Type B pancreatic cell (in vitro differentiated cells): Measurements from ENCODE around the gene SNRPD3. TPM values are rescaled to one million over a fixed set of nuclear protein-coding genes. Genes with fewer than 3 reads are reported as not detected.

Source experiments
- DNase-seq: peaks from one replicate; pipeline ENCODE4 v3.0.0; 2021; ENCODE audit warnings: mixed read lengths; ENCODE audit not compliant: unreplicated experiment; ENCODE audit errors: extremely low spot score
- H3K27ac Mint-ChIP-seq: 2 replicates; pipeline ENCODE4 v1.8.0; 2021; ENCODE audit warnings: mild to moderate bottlenecking, mixed read lengths
- H3K27me3 Mint-ChIP-seq: 2 replicates; pipeline ENCODE4 v1.8.0; 2021; ENCODE audit warnings: mixed read lengths
- H3K36me3 Mint-ChIP-seq: 2 replicates; pipeline ENCODE4 v1.8.0; 2021; ENCODE audit warnings: mixed read lengths
- H3K4me1 Mint-ChIP-seq: one replicate; pipeline ENCODE4 v1.8.0; 2021; ENCODE audit warnings: mixed read lengths; ENCODE audit not compliant: unreplicated experiment
- H3K4me3 Mint-ChIP-seq: 2 replicates; pipeline ENCODE4 v1.8.0; 2021; ENCODE audit warnings: mild to moderate bottlenecking, mixed read lengths
- H3K9me3 Mint-ChIP-seq: 2 replicates; pipeline ENCODE4 v1.8.0; 2021; ENCODE audit warnings: mixed read lengths
- CTCF ChIP-seq: fragments of 200-600 bp; sonication (generic); conservative IDR thresholded peaks from 2 replicates; pipeline ENCODE4 v1.5.0; 2021; ENCODE audit warnings: antibody characterized with exemption, mild to moderate bottlenecking
- total RNA-seq: library from RNA; stranded (reverse); gene quantifications from 2 replicates; pipeline ENCODE4 v1.2.1, GENCODE V29; 2021; ENCODE audit warnings: low replicate concordance

SNRPD3 gene
- total RNA-seq, 1 donor from 2014 or later = 114 TPM

- Mint-ChIP-seq H3K27ac (peak overlapping the region; percentile 93), H3K4me1 (peaks cover 35% of the 10 kb centered on the region), H3K9me3 (no peaks in the 10 kb centered on the region), H3K36me3 (peaks cover 13% of the 10 kb centered on the region), H3K4me3 (peak overlapping the region; percentile 99), H3K27me3 (no peaks in the 10 kb centered on the region)
- TF ChIP-seq CTCF = no peak
- DNase-seq = no peak
Measured at GRCh38 chr22:24553597-24554312, 2.0 kb upstream of the SNRPD3 start.

- no peak for TF ChIP-seq CTCF
- Mint-ChIP-seq H3K36me3 (peaks cover 13% of the 10 kb centered on the region), H3K27ac (peak within 1 kb of the TSS; percentile 99), H3K9me3 (no peaks in the 10 kb centered on the region), H3K4me1 (peaks cover 35% of the 10 kb centered on the region), H3K27me3 (no peaks in the 10 kb centered on the region), H3K4me3 (peak within 1 kb of the TSS; percentile 100)
- DNase-seq = no peak
Measured at GRCh38 chr22:24554313-24555164, 1.3 kb upstream of the SNRPD3 start, which contains the start of gene GUCD1. Gene GUCD1, minus strand, starts transcription at chr22:24555138. Its CDS starts 147 bp downstream, at chr22:24554991.

DNA sequence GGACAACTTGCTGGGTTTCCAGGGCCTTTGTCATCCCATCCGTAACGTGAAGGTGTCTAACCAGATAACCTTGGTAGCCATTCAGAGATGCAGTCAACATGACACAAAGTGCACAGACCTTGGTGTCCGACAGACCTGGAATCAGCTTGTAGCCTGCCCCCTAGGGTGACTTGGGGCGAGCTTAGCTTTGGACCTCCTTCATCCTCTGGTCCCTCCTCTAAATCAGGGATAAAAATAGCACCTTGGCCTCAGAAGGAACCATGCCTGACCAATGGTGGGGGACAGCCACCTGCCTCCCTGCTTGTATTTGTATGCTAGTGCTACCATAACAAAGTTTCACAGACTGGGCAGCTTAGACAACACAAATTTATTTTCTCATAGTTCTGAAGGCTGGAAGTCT, 3.7 kb downstream of the SNRPD3 start:
- Mint-ChIP-seq H3K36me3 (peaks cover 17% of the 10 kb centered on the region), H3K4me1 (peaks cover 15% of the 10 kb centered on the region), H3K4me3 (peak overlapping the region; percentile 22), H3K27ac (no peak overlapping the region), H3K9me3 (no peaks in the 10 kb centered on the region), H3K27me3 (no peaks in the 10 kb centered on the region)
- DNase-seq = no peak
- no peak for TF ChIP-seq CTCF

GRCh38 chr22:24563246-24563645, 7.4 kb downstream of the SNRPD3 start:
- H3K4me3 Mint-ChIP-seq = no peak overlapping the region
- TF ChIP-seq CTCF = no peak
- no peak for DNase-seq
- H3K36me3 Mint-ChIP-seq = peaks cover 12% of the 10 kb centered on the region
- H3K27me3 Mint-ChIP-seq = no peaks in the 10 kb centered on the region
- H3K4me1 Mint-ChIP-seq = peaks cover 14% of the 10 kb centered on the region
- no peaks in the 10 kb centered on the region for H3K9me3 Mint-ChIP-seq
- no peak overlapping the region for H3K27ac Mint-ChIP-seq

GRCh38 chr22:24564376-24565058, 8.7 kb downstream of the SNRPD3 start:
- H3K36me3 Mint-ChIP-seq = peaks cover 9% of the 10 kb centered on the region
- H3K4me3 Mint-ChIP-seq = no peak overlapping the region
- H3K9me3 Mint-ChIP-seq = no peaks in the 10 kb centered on the region
- TF ChIP-seq CTCF = no peak
- DNase-seq = no peak
- H3K4me1 Mint-ChIP-seq = peaks cover 12% of the 10 kb centered on the region
- H3K27me3 Mint-ChIP-seq = no peaks in the 10 kb centered on the region
- no peak overlapping the region for H3K27ac Mint-ChIP-seq
